ENCODE data around the gene ZNF358. TPM values are rescaled to one million over a fixed set of nuclear protein-coding genes. Genes with fewer than 3 reads are reported as not detected.

Gene ZNF358
- total and polyA plus RNA-seq, 11 donors: 49.3 to 159 (median 74.4) TPM

DNA sequence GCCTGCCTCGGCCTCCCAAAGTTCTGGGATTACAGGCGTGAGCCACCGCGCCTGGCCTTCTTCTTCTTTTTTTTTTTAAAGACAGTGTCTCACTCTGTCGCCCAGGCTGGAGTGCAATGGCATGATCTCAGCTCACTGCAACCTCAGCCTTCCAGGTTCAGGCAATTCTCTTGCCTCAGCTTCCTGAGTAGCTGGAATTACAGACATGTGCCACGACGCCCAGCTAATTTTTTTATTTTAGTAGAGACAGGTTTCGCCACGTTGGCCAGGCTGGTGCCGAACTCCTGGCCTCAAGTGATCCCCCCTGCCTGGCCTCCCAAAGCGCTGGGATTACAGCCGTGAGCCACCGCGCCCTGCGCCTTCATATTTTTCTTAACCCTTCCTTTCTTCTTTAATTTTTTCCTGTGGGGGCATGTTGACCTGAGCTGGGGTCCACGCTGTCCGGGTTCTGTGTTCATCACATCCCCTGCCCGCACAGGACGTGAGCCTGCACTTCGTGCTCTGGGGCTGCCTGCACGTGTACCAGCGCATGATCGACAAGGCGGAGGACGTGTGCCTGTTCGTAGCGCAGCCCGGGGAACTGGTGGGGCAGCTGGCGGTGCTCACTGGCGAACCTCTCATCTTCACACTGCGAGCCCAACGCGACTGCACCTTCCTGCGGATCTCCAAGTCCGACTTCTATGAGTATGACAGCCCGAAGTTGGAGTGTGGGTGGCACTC is 33.7 kb downstream of the ZNF358 start:
- no peaks in the 10 kb centered on the region for H3K27me3 ChIP-seq
- no peak for DNase-seq
- no peak for ATAC-seq
- H3K36me3 ChIP-seq: peaks cover 0 to 62% (median 19%) of the 10 kb centered on the region in 9 donors
- peaks cover 0 to 14% (median 0%) of the 10 kb centered on the region in 12 donors for H3K4me1 ChIP-seq
- intact Hi-C loops (cut with DNase I): no loop called here
- 88 to 94% (median 92%) methylated on average over 36 of the region's 36 CpGs for WGBS, 4 donors
- no peak for TF ChIP-seq POLR2A (IDR thresholded peaks at IDR 0.05)
- TF ChIP-seq, protein P1, sequence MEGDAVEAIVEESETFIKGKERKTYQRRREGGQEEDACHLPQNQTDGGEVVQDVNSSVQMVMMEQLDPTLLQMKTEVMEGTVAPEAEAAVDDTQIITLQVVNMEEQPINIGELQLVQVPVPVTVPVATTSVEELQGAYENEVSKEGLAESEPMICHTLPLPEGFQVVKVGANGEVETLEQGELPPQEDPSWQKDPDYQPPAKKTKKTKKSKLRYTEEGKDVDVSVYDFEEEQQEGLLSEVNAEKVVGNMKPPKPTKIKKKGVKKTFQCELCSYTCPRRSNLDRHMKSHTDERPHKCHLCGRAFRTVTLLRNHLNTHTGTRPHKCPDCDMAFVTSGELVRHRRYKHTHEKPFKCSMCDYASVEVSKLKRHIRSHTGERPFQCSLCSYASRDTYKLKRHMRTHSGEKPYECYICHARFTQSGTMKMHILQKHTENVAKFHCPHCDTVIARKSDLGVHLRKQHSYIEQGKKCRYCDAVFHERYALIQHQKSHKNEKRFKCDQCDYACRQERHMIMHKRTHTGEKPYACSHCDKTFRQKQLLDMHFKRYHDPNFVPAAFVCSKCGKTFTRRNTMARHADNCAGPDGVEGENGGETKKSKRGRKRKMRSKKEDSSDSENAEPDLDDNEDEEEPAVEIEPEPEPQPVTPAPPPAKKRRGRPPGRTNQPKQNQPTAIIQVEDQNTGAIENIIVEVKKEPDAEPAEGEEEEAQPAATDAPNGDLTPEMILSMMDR (IDR thresholded peaks at IDR 0.05): no peak
- no peak overlapping the region for H3K27ac ChIP-seq
- H3K4me3 ChIP-seq: no peak overlapping the region
- H3K9me3 ChIP-seq: no peaks in the 10 kb centered on the region

DNA sequence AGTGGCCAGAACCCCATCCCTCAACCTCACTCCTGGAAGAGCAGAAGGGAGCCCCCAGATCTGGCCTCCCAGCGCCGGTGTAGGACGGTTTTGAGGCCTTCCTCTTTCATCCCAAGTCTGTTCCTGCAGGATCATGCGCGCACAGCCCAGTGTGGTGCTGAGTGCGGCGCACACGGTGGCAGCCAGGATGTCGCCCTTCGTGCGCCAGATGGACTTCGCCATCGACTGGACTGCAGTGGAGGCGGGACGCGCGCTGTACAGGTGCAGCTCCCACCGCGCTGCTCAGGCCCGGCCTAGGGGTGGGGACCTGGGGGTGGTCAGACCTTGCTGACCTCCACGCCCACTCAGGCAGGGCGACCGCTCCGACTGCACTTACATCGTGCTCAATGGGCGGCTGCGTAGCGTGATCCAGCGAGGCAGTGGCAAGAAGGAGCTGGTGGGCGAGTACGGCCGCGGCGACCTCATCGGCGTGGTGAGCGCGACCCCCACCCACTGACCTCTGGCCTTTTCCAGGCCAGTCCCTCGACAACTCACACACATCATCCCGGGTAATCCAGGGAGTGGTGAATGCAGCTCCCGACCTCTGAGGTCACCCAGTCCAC is 34.4 kb downstream of the ZNF358 start:
- Histone ChIP-seq H3K27ac (no peak overlapping the region), H3K27me3 (no peaks in the 10 kb centered on the region), H3K4me3 (no peak overlapping the region), H3K36me3 (peaks cover 0 to 60% (median 21%) of the 10 kb centered on the region in 9 donors), H3K9me3 (no peaks in the 10 kb centered on the region), H3K4me1 (peaks cover 0 to 7% (median 0%) of the 10 kb centered on the region in 12 donors)
- intact Hi-C loops (cut with DNase I): no loop called here
- 94 to 96% (median 95%) methylated on average over 38 to 41 of the region's 41 CpGs for WGBS, 4 donors
- ATAC-seq (peak in 1 of 4 donors; percentile 12), DNase-seq (no peak)
- TF ChIP-seq, protein P1 (IDR thresholded peaks at IDR 0.05): no peak
- TF ChIP-seq POLR2A (IDR thresholded peaks at IDR 0.05): no peak

DNA sequence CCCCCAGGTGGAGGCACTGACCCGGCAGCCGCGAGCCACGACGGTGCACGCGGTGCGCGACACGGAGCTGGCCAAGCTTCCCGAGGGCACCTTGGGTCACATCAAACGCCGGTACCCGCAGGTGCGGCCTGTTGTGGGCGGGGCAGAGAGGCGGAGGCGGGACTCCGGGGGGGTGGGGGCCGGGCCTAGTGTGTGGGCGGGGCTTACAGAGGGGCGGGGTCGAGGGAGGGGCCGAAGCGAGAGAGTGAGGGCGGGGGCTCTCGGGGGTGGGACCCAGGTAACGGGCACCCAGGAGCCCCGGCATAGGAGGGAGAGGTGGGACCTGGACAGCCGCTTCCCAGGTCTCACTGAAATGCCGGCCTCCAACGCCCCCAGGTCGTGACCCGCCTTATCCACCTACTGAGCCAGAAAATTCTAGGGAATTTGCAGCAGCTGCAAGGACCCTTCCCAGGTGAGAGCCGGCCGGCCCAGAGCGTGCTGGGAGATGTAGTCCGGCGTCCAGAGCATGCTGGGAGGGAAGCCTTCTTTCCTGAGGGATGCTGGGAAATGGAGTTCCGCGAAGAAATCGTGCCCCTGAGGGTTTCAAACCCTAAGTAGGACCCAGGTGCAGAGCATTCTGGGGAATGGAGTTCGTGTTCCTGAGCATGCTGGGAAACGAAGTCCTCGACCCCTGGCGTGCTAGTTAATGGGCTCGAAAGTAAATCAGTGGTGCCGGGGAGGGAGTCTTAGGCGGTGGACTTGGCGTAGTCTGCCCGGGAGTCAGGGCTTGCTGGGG is 35.3 kb downstream of the ZNF358 start:
- Histone ChIP-seq H3K4me3 (peak overlapping the region in 9 of 12 donors; percentile 28 to 56 (median 41)), H3K27me3 (no peaks in the 10 kb centered on the region), H3K27ac (peak overlapping the region in 1 of 12 donors; percentile 63), H3K36me3 (peaks cover 0 to 63% (median 29%) of the 10 kb centered on the region in 9 donors), H3K9me3 (no peaks in the 10 kb centered on the region), H3K4me1 (peaks cover 0 to 5% (median 0%) of the 10 kb centered on the region in 12 donors)
- TF ChIP-seq POLR2A (IDR thresholded peaks at IDR 0.05): no peak
- TF ChIP-seq, protein P1 (IDR thresholded peaks at IDR 0.05): no peak
- DNase-seq (peak in 4 of 5 donors; percentile 65 to 86 (median 76)), ATAC-seq (peak; percentile 92 to 97 (median 95))
- intact Hi-C loops (cut with DNase I): no loop called here
- WGBS, 4 donors: 25 to 40% (median 37%) methylated on average over 43 to 51 of the region's 51 CpGs

DNA sequence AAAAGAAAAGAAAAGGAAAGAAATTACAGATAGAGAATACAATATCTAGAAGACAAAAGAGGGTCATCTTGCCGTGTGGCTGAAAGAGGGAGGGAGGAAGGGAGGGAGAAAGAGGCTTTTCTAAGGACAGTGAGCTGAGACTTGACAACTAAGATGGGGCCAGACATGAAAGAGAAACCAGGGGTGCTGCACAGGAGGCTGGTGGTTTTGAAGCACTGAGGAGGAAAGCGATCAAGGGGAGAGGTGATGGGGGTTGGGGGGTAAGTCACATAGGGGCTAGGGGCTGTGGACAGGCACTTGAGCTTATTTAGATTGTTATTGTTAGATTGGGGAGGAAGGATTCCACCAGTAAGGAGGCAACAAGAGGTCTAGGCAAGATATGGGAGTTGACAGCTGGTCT is 36.9 kb downstream of the ZNF358 start:
- 47 to 98% (median 89%) methylated on average over 2 of the region's 2 CpGs for WGBS, 4 donors
- peaks cover 0 to 74% (median 45%) of the 10 kb centered on the region in 9 donors for H3K36me3 ChIP-seq
- intact Hi-C loops (cut with DNase I): no loop called here
- H3K27ac ChIP-seq: no peak overlapping the region
- H3K4me1 ChIP-seq: peaks cover 0 to 5% (median 0%) of the 10 kb centered on the region in 12 donors
- no peak overlapping the region for H3K4me3 ChIP-seq
- no peak for DNase-seq
- no peaks in the 10 kb centered on the region for H3K27me3 ChIP-seq
- TF ChIP-seq, protein P1 (IDR thresholded peaks at IDR 0.05): no peak
- TF ChIP-seq POLR2A (IDR thresholded peaks at IDR 0.05): no peak
- ATAC-seq: no peak
- H3K9me3 ChIP-seq: no peaks in the 10 kb centered on the region
